A549 (cell line): Measurements from ENCODE around the gene ATP9A. TPM values are rescaled to one million over a fixed set of nuclear protein-coding genes. Genes with fewer than 3 reads are reported as not detected.

Experiments
- ATAC-seq, 2 experiments: fragments of 200-7000 bp in 1 of 2; fragments of >200 bp in 1 of 2; cut with Nextera tagmentation in 1 of 2; cut with Tn5 transposase in 1 of 2; 3 replicates each; pipeline versions ENCODE4 v1.8.0 to v1.9.1; 2018 to 2020; ENCODE audit warnings: mild to moderate bottlenecking in 1 of 2, moderate library complexity in 1 of 2
- CTCF ChIA-PET: fragments of 300-600 bp; sonication (Branson Sonifier 250); formaldehyde crosslinking; extraction: SDS; loops from one replicate; lab custom pipeline; 2021; ENCODE audit warnings: antibody characterized with exemption, inconsistent platforms; lab: Yijun Ruan, JAX
- POLR2A ChIA-PET: fragments of 350-600 bp; formaldehyde crosslinking; extraction: SDS; loops from one replicate; lab custom pipeline; 2021; ENCODE audit warnings: antibody characterized with exemption, inconsistent platforms; lab: Yijun Ruan, JAX
- DNase-seq, 2 experiments: peaks; one replicate each; pipeline versions ENCODE4 v3.0.0 to v3.0.0-alpha.2; 2011 to 2016; ENCODE audit warnings: low read depth in 1 of 2, low spot score in 1 of 2
- FAIRE-seq: peaks from 2 replicates; lab custom pipeline; 2011; peaks lifted over from hg19 to GRCh38; lab: Jason Lieb, UNC
- H3K27ac ChIP-seq, 2 experiments: fragments of >200 bp; sonication (Bioruptor Twin); formaldehyde crosslinking; 3 replicates each; pipeline ENCODE4 v1.5.1; 2016 to 2017
- H3K4me1 ChIP-seq: fragments of >200 bp; sonication (Bioruptor Twin); formaldehyde crosslinking; 3 replicates; pipeline ENCODE4 v1.6.1; 2016
- H3K4me2 ChIP-seq: fragments of >200 bp; sonication (Bioruptor Twin); formaldehyde crosslinking; 3 replicates; pipeline ENCODE4 v1.6.1; 2016
- H3K4me3 ChIP-seq: fragments of >200 bp; sonication (Bioruptor Twin); formaldehyde crosslinking; 3 replicates; pipeline ENCODE4 v1.5.1; 2016
- H3K9me3 ChIP-seq: fragments of >200 bp; sonication (Bioruptor Twin); formaldehyde crosslinking; 3 replicates; pipeline ENCODE4 v1.6.1; 2016
- CBX2 ChIP-seq: fragments of 200-600 bp; sonication (generic); IDR thresholded peaks from 2 replicates; pipeline ENCODE4 v1.6.1; 2016; ENCODE audit warnings: low read depth, mild to moderate bottlenecking, borderline replicate concordance
- CBX8 ChIP-seq: fragments of 200-600 bp; sonication (generic); IDR thresholded peaks from 2 replicates; pipeline ENCODE4 v1.6.1; 2016
- ELK1 ChIP-seq: fragments of 150-350 bp; IDR thresholded peaks from 2 replicates; pipeline ENCODE4 v1.6.1; 2014; ENCODE audit warnings: low read depth, mild to moderate bottlenecking, low read length
- EP300 ChIP-seq, 2 experiments: fragments of >200 bp; sonication (Bioruptor Twin); formaldehyde crosslinking; IDR thresholded peaks; 2 replicates in 1 of 2; 3 replicates in 1 of 2; pipeline ENCODE4 v1.6.1; 2016 to 2017
- FOSB ChIP-seq: fragments of 250-450 bp; sonication (Bioruptor Pico); IDR thresholded peaks from 2 replicates; pipeline ENCODE4 v1.5.0; 2020; ENCODE audit warnings: mild to moderate bottlenecking, moderate library complexity
- HMGXB4 ChIP-seq: fragments of 250-450 bp; sonication (Bioruptor Pico); IDR thresholded peaks from 2 replicates; pipeline ENCODE4 v1.5.0; 2021; ENCODE audit warnings: mild to moderate bottlenecking, moderate library complexity, borderline replicate concordance
- JUN ChIP-seq, 2 experiments: fragments of >200 bp; sonication (Bioruptor Twin); formaldehyde crosslinking; IDR thresholded peaks; 2 replicates in 1 of 2; 3 replicates in 1 of 2; pipeline ENCODE4 v1.6.1; 2016 to 2017
- JUNB ChIP-seq: fragments of >200 bp; sonication (Bioruptor Twin); formaldehyde crosslinking; IDR thresholded peaks from 2 replicates; pipeline ENCODE4 v1.6.1; 2016
- MYC ChIP-seq: IDR thresholded peaks from 2 replicates; pipeline ENCODE4 v1.6.1; 2012; ENCODE audit warnings: mild to moderate bottlenecking, inconsistent platforms, low read length, improper control_type of control experiment, borderline replicate concordance
- REST ChIP-seq: fragments of 200-600 bp; sonication (generic); IDR thresholded peaks from 2 replicates; pipeline ENCODE4 v1.6.1; 2016; ENCODE audit warnings: antibody characterized with exemption, mild to moderate bottlenecking, moderate library complexity
- TFCP2L1 ChIP-seq: fragments of 250-450 bp; sonication (Bioruptor Pico); IDR thresholded peaks from 2 replicates; pipeline ENCODE4 v1.5.0; 2021; ENCODE audit warnings: mild to moderate bottlenecking
- ZC3H11A ChIP-seq: fragments of 450-650 bp; IDR thresholded peaks from 2 replicates; pipeline ENCODE4 v1.6.1; 2014; ENCODE audit warnings: antibody characterized with exemption, mild to moderate bottlenecking
- ZNF302 ChIP-seq: fragments of 250-450 bp; sonication (Bioruptor Pico); IDR thresholded peaks from 2 replicates; pipeline ENCODE4 v1.9.0; 2021; ENCODE audit warnings: inconsistent platforms, mild to moderate bottlenecking, moderate library complexity
- WGBS: methylation state at CpG from one replicate; pipeline ENCODE4 v1.1.6; 2017; ENCODE audit errors: missing lambda C conversion rate; 5-methylcytosine and 5-hydroxymethylcytosine counted together
- polyA plus RNA-seq, 4 experiments: library from polyadenylated mRNA; depleted of rRNA in 3 of 4; stranded (reverse); fragments of >200 nt; fragmentation: RNase III in 1 of 4; extraction: RNeasy Plus Mini Kit Qiagen cat#74134 plus additional on column Dnase treatment in 1 of 4; gene quantifications; 2 replicates in 3 of 4; 3 replicates in 1 of 4; pipeline ENCODE4 v1.2.3, GENCODE V29; 2011 to 2017
- TF ChIP-seq, protein P1 (sequence below): fragments of 450-650 bp; IDR thresholded peaks from 2 replicates; pipeline ENCODE4 v1.6.1; 2014; ENCODE audit warnings: antibody characterized with exemption

Gene ATP9A
- polyA plus RNA-seq, 2 of the 4 experiments (the other 2 are of a cell fraction), result 9.9 to 23.6 TPM

GRCh38 chr20:51695574-51696303, 72.5 kb downstream of the ATP9A start:
- peak; percentile 48 to 56; a peak in 2 of 6 replicates for ATAC-seq
- peak overlapping the region; percentile 56 to 80 for H3K27ac ChIP-seq
- TF ChIP-seq JUNB (no peak), JUN (IDR thresholded peaks at IDR 0.05) (no peak), REST (no peak), EP300 (IDR thresholded peaks at IDR 0.05) (no peak), HMGXB4 (CRISPR knock-in tag) (no peak), TFCP2L1 (CRISPR knock-in tag) (no peak), ELK1 (no peak), ZC3H11A (no peak), CBX8 (no peak), CBX2 (no peak), ZNF302 (CRISPR knock-in tag) (no peak)
- TF ChIP-seq, protein P1, sequence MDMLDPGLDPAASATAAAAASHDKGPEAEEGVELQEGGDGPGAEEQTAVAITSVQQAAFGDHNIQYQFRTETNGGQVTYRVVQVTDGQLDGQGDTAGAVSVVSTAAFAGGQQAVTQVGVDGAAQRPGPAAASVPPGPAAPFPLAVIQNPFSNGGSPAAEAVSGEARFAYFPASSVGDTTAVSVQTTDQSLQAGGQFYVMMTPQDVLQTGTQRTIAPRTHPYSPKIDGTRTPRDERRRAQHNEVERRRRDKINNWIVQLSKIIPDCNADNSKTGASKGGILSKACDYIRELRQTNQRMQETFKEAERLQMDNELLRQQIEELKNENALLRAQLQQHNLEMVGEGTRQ, result no peak
- peak overlapping the region; percentile 54 for H3K4me2 ChIP-seq
- CTCF ChIA-PET, result interaction anchor here (1.0 to 1.7 kb wide), 5 partner anchors 17 to 332 kb away, joined by 3 to 8 read pairs (median 3); no protein-coding TSS in a partner anchor
- FAIRE-seq, result no peak
- POLR2A ChIA-PET, result interaction anchor here (1.4 kb wide), 1 partner anchor 71 kb away, joined by 4 read pairs; no protein-coding TSS in a partner anchor
- 38% methylated on average over 14 of the region's 14 CpGs for WGBS
- peak; percentile 22 to 46 for DNase-seq
- H3K9me3 ChIP-seq, result no peaks in the 10 kb centered on the region
- peaks cover 25% of the 10 kb centered on the region for H3K4me1 ChIP-seq
- H3K4me3 ChIP-seq, result no peak overlapping the region

GRCh38 chr20:51692806-51693400, 75.3 kb downstream of the ATP9A start:
- DNase-seq (no peak), FAIRE-seq (no peak), ATAC-seq (0 out of 6 replicates have a peak, but pooled peaks of 1 of the 2 experiments have one; percentile 30)
- Histone ChIP-seq H3K9me3 (no peaks in the 10 kb centered on the region), H3K4me3 (no peak overlapping the region), H3K27ac (peak overlapping the region in 1 of 2 experiments; percentile 24; a peak in 1 of 6 replicates), H3K4me1 (peaks cover 29% of the 10 kb centered on the region), H3K4me2 (no peak overlapping the region)
- 92% methylated on average over 13 of the region's 13 CpGs for WGBS
- CTCF ChIA-PET, result interaction anchor here (0.6 to 2.3 kb wide), 6 partner anchors 13 to 391 kb away, joined by 3 to 9 read pairs (median 4); no protein-coding TSS in a partner anchor
- POLR2A ChIA-PET, result no interaction called here
- TF ChIP-seq FOSB, result no peak
- no peak for TF ChIP-seq MYC
